Liver (tissue), 10 donors: ENCODE results near the gene PDPN. TPM values are rescaled to one million over a fixed set of nuclear protein-coding genes. Genes with fewer than 3 reads are reported as not detected.

ENCODE experiments used
- DNase-seq: peaks from one replicate; pipeline ENCODE4 v3.0.0-alpha.2; 2017; ENCODE audit warnings: low spot score
- H3K27ac ChIP-seq, 2 donors: one replicate each; pipeline ENCODE4 v1.7.0; 2013; ENCODE audit warnings: inconsistent platforms in 2 of 2, low read length in 2 of 2, control low read depth in 1 of 2, low read depth in 1 of 2, mild to moderate bottlenecking in 1 of 2
- H3K27me3 ChIP-seq, 4 donors: one replicate each; pipeline versions ENCODE4 v1.6.1 to v1.7.0; 2013; ENCODE audit warnings: low read length in 3 of 4, inconsistent platforms in 1 of 4, mild to moderate bottlenecking in 1 of 4, moderate library complexity in 1 of 4; ENCODE audit not compliant: control insufficient read depth in 4 of 4, insufficient read depth in 4 of 4
- H3K36me3 ChIP-seq, 4 donors: one replicate each; pipeline versions ENCODE4 v1.6.1 to v1.7.0; 2013; ENCODE audit warnings: low read length in 3 of 4, mild to moderate bottlenecking in 3 of 4, low read depth in 1 of 4, moderate library complexity in 1 of 4; ENCODE audit not compliant: control insufficient read depth in 4 of 4, insufficient read depth in 3 of 4
- H3K4me1 ChIP-seq, 4 donors: one replicate each; pipeline versions ENCODE4 v1.6.1 to v1.7.0; 2013; ENCODE audit warnings: low read length in 3 of 4, mild to moderate bottlenecking in 3 of 4, moderate library complexity in 1 of 4; ENCODE audit not compliant: control insufficient read depth in 4 of 4, insufficient read depth in 4 of 4
- H3K4me3 ChIP-seq, 3 donors: one replicate each; pipeline versions ENCODE4 v1.6.1 to v1.7.0; 2013; ENCODE audit warnings: low read length in 3 of 3, control low read depth in 1 of 3, low read depth in 1 of 3, mild to moderate bottlenecking in 1 of 3
- H3K9ac ChIP-seq, 2 donors: one replicate each; pipeline ENCODE4 v1.7.0; 2013; ENCODE audit warnings: low read length in 2 of 2, mild to moderate bottlenecking in 2 of 2, moderate library complexity in 2 of 2, control low read depth in 1 of 2, low read depth in 1 of 2
- H3K9me3 ChIP-seq, 4 donors: one replicate each; pipeline versions ENCODE4 v1.6.1 to v1.7.0; 2013; ENCODE audit warnings: low read length in 3 of 4; ENCODE audit not compliant: control insufficient read depth in 4 of 4
- EGR1 ChIP-seq, 2 donors: IDR thresholded peaks; 2 replicates each; pipeline ENCODE4 v1.6.1; 2016 to 2018; ENCODE audit warnings: antibody characterized with exemption in 2 of 2, low read depth in 2 of 2
- HNF4A ChIP-seq, 2 donors: conservative IDR thresholded peaks; 2 replicates each; pipeline ENCODE4 v1.6.1; 2016; ENCODE audit warnings: antibody characterized with exemption in 2 of 2, mild to moderate bottlenecking in 2 of 2
- HNF4G ChIP-seq: IDR thresholded peaks from 2 replicates; pipeline ENCODE4 v1.6.1; 2016; ENCODE audit warnings: antibody characterized with exemption
- NR2F2 ChIP-seq: IDR thresholded peaks from 2 replicates; pipeline ENCODE4 v1.6.1; 2016; ENCODE audit warnings: antibody characterized with exemption
- RAD21 ChIP-seq, 2 donors: IDR thresholded peaks; 2 replicates each; pipeline ENCODE4 v1.6.1; 2016; ENCODE audit warnings: antibody characterized with exemption in 2 of 2, mild to moderate bottlenecking in 2 of 2
- RXRA ChIP-seq, 2 donors: IDR thresholded peaks; 2 replicates each; pipeline ENCODE4 v1.6.1; 2017 to 2018; ENCODE audit warnings: antibody characterized with exemption in 2 of 2, mild to moderate bottlenecking in 1 of 2
- SP1 ChIP-seq: IDR thresholded peaks from 2 replicates; pipeline ENCODE4 v1.6.1; 2018; ENCODE audit warnings: antibody characterized with exemption, mild to moderate bottlenecking
- TAF1 ChIP-seq: conservative IDR thresholded peaks from 2 replicates; pipeline ENCODE4 v1.6.1; 2016; ENCODE audit warnings: antibody characterized with exemption, mild to moderate bottlenecking
- YY1 ChIP-seq: IDR thresholded peaks from 2 replicates; pipeline ENCODE4 v1.6.1; 2016; ENCODE audit warnings: antibody characterized with exemption, mild to moderate bottlenecking
- WGBS: extraction: QIAGEN DNeasy Blood & Tissue Kit; methylation state at CpG from one replicate; pipeline ENCODE4 v1.1.7; 2013; 5-methylcytosine and 5-hydroxymethylcytosine counted together
- polyA plus RNA-seq, 2 donors: library from polyadenylated mRNA; stranded (reverse) in 1 of 2; unstranded in 1 of 2; fragments of 200-250 nt in 1 of 2; fragments of >200 nt in 1 of 2; fragmentation: Nextera tagmentation in 1 of 2; extraction: Ambion mirVana in 1 of 2; gene quantifications; one replicate each; pipeline versions ENCODE4 v1.2.1 to v1.2.3, GENCODE V29; 2013 to 2015
- small RNA-seq: library from RNA; depleted of rRNA; stranded (forward); fragments of <200 nt; gene quantifications from one replicate; pipeline ENCODE3, GENCODE V24; 2014
- total RNA-seq, 2 donors: library from RNA; depleted of rRNA; stranded (reverse); fragments of >200 nt; gene quantifications; one replicate each; pipeline ENCODE4 v1.2.3, GENCODE V29; 2014
- TF ChIP-seq, protein P1 (sequence below): IDR thresholded peaks from 2 replicates; pipeline ENCODE4 v1.6.1; 2016; ENCODE audit warnings: antibody characterized with exemption, mild to moderate bottlenecking
- TF ChIP-seq, protein P2 (sequence below): IDR thresholded peaks from 2 replicates; pipeline ENCODE4 v1.6.1; 2016; ENCODE audit warnings: antibody characterized with exemption
- TF ChIP-seq, protein P3 (sequence below): IDR thresholded peaks from 2 replicates; pipeline ENCODE4 v1.6.1; 2016; ENCODE audit warnings: antibody characterized with exemption
- donor health status: healthy.
- donor health status: healthy.
- donor health status: healthy.
- donor health status: healthy.
- donor health status: healthy.

The PDPN gene
- total and polyA plus RNA-seq, 4 donors, result 0.09 to 0.31 (median 0.21) TPM

DNA sequence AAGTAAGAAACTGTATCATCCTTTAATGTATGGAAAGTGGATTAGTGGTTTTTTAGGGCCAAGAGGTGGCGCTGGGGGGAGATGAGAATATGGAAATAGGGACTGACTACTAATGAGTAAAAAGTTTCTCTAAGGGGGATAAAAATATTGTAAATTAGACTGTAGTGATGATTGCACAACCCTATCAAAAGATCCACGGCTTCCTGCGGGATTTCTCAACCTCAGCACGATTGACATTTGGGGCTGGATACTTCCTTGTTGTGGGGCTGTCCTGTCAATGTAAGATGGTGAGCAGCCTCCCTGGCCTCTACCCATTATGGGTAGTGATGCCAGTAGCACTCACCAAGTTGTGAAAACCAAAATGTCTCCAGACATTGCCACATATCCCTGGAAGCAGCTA, 80.3 kb downstream of the PDPN start (continued):
- TF ChIP-seq, protein P1, sequence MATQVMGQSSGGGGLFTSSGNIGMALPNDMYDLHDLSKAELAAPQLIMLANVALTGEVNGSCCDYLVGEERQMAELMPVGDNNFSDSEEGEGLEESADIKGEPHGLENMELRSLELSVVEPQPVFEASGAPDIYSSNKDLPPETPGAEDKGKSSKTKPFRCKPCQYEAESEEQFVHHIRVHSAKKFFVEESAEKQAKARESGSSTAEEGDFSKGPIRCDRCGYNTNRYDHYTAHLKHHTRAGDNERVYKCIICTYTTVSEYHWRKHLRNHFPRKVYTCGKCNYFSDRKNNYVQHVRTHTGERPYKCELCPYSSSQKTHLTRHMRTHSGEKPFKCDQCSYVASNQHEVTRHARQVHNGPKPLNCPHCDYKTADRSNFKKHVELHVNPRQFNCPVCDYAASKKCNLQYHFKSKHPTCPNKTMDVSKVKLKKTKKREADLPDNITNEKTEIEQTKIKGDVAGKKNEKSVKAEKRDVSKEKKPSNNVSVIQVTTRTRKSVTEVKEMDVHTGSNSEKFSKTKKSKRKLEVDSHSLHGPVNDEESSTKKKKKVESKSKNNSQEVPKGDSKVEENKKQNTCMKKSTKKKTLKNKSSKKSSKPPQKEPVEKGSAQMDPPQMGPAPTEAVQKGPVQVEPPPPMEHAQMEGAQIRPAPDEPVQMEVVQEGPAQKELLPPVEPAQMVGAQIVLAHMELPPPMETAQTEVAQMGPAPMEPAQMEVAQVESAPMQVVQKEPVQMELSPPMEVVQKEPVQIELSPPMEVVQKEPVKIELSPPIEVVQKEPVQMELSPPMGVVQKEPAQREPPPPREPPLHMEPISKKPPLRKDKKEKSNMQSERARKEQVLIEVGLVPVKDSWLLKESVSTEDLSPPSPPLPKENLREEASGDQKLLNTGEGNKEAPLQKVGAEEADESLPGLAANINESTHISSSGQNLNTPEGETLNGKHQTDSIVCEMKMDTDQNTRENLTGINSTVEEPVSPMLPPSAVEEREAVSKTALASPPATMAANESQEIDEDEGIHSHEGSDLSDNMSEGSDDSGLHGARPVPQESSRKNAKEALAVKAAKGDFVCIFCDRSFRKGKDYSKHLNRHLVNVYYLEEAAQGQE, result no peak
- no peak for TF ChIP-seq NR2F2
- TF ChIP-seq HNF4G, result no peak
- no peak for TF ChIP-seq TAF1

DNA sequence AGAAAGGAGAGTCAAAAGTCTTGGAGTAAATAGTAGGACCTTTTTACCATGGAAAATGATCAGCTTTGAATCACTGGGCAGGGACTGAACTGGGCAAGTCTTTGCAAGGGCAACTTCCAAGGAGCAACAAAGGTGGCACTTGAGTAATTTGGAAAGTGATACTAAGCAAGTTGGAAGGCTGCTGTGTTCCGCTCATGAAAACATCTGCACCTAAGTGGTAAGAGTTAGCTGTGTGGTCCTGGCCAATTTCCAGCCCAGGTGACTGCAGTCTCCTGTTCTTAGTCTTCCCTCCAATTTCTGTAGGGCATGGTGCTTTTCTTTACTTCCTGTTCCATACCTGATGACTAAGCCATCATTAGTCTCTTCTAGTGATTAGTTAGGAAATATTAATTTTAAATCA, 80.8 kb downstream of the PDPN start:
- 78% methylated on average over 1 of the region's 1 CpG for WGBS

DNA sequence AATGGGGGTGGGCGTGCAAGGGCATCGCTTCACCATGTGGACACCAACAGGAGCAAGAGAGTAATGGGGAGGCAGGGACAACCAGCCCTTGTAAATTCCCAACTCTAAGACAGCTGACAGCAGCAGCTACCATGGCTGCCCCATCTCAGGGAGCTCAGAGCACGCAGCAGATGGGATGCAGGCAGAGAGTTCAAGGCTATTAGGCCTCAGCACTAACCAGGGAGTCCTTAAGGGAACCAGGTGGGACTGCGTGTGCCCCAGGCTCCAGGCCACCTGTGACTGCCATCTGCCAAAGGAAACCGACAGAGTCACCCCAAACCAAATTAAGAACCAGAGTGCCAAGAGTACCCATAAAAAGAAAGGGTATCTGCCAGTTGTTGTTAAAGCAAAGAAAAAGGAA, 82.7 kb downstream of the PDPN start:
- no peaks in the 10 kb centered on the region for H3K4me1 ChIP-seq
- no peak overlapping the region for H3K27ac ChIP-seq
- no peak for DNase-seq
- no peak overlapping the region for H3K9ac ChIP-seq
- TF ChIP-seq RAD21 (IDR thresholded peaks at IDR 0.05) (no peak), SP1 (no peak), TAF1 (no peak), YY1 (no peak), EGR1 (IDR thresholded peaks at IDR 0.05; ENCODE audit: low read depth in 2 of 2) (no peak), RXRA (IDR thresholded peaks at IDR 0.05) (no peak), NR2F2 (no peak), HNF4G (no peak)
- TF ChIP-seq, protein P2, sequence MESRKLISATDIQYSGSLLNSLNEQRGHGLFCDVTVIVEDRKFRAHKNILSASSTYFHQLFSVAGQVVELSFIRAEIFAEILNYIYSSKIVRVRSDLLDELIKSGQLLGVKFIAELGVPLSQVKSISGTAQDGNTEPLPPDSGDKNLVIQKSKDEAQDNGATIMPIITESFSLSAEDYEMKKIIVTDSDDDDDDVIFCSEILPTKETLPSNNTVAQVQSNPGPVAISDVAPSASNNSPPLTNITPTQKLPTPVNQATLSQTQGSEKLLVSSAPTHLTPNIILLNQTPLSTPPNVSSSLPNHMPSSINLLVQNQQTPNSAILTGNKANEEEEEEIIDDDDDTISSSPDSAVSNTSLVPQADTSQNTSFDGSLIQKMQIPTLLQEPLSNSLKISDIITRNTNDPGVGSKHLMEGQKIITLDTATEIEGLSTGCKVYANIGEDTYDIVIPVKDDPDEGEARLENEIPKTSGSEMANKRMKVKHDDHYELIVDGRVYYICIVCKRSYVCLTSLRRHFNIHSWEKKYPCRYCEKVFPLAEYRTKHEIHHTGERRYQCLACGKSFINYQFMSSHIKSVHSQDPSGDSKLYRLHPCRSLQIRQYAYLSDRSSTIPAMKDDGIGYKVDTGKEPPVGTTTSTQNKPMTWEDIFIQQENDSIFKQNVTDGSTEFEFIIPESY, result no peak
- H3K9me3 ChIP-seq, result no peaks in the 10 kb centered on the region
- no peaks in the 10 kb centered on the region for H3K36me3 ChIP-seq
- no peak overlapping the region for H3K4me3 ChIP-seq
- WGBS, result 84% methylated on average over 5 of the region's 5 CpGs
- no peaks in the 10 kb centered on the region for H3K27me3 ChIP-seq

More for the DNA sequence above, 80.8 kb downstream of the PDPN start:
- Histone ChIP-seq H3K27me3 (no peaks in the 10 kb centered on the region), H3K4me1 (no peaks in the 10 kb centered on the region), H3K4me3 (no peak overlapping the region), H3K27ac (no peak overlapping the region), H3K9ac (no peak overlapping the region), H3K36me3 (no peaks in the 10 kb centered on the region), H3K9me3 (no peaks in the 10 kb centered on the region)
- DNase-seq, result no peak
- TF ChIP-seq HNF4A (conservative IDR thresholded peaks at IDR 0.05) (no peak), SP1 (no peak)
- TF ChIP-seq, protein P2, result no peak
- TF ChIP-seq, protein P3, sequence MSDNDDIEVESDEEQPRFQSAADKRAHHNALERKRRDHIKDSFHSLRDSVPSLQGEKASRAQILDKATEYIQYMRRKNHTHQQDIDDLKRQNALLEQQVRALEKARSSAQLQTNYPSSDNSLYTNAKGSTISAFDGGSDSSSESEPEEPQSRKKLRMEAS, result no peak

Small RNA genes lying within 50 kb of the gene (small RNA-seq; reads per million reads assigned to genes)
- gene RNA5SP41, result not detected

Other genes starting within 250 kb of the PDPN start
- not detected for gene PRAMEF14, start 236.7 kb upstream of the PDPN start, total RNA-seq
- gene PRAMEF14, start 236.7 kb upstream of the PDPN start, polyA plus RNA-seq, result not detected
- gene PRAMEF19, start 211.9 kb upstream of the PDPN start, total RNA-seq, result not detected
- gene PRAMEF19, start 211.9 kb upstream of the PDPN start, polyA plus RNA-seq, result not detected
- not detected for gene PRAMEF17, start 194.2 kb upstream of the PDPN start, total RNA-seq
- gene PRAMEF17, start 194.2 kb upstream of the PDPN start, polyA plus RNA-seq, result not detected
- not detected for gene PRAMEF20, start 173.4 kb upstream of the PDPN start, total RNA-seq
- gene PRAMEF20, start 173.4 kb upstream of the PDPN start, polyA plus RNA-seq, result not detected
- gene LRRC38, start 69.8 kb upstream of the PDPN start, total RNA-seq, result not detected
- not detected for gene LRRC38, start 69.8 kb upstream of the PDPN start, polyA plus RNA-seq
- gene PRDM2, start 116.4 kb downstream of the PDPN start, total RNA-seq, result 10 to 100 TPM in 1 of 2 donors, 1 to 10 TPM in 1; 9.6 to 13.9 TPM
- 1 to 10 TPM; 4.5 to 6.2 TPM for gene PRDM2, start 116.4 kb downstream of the PDPN start, polyA plus RNA-seq